ENCODE measurements around the gene KRTAP12-1. TPM values are rescaled to one million over a fixed set of nuclear protein-coding genes. Genes with fewer than 3 reads are reported as not detected.

The KRTAP12-1 gene
- polyA plus RNA-seq, 1 experiment, result not detected

DNA sequence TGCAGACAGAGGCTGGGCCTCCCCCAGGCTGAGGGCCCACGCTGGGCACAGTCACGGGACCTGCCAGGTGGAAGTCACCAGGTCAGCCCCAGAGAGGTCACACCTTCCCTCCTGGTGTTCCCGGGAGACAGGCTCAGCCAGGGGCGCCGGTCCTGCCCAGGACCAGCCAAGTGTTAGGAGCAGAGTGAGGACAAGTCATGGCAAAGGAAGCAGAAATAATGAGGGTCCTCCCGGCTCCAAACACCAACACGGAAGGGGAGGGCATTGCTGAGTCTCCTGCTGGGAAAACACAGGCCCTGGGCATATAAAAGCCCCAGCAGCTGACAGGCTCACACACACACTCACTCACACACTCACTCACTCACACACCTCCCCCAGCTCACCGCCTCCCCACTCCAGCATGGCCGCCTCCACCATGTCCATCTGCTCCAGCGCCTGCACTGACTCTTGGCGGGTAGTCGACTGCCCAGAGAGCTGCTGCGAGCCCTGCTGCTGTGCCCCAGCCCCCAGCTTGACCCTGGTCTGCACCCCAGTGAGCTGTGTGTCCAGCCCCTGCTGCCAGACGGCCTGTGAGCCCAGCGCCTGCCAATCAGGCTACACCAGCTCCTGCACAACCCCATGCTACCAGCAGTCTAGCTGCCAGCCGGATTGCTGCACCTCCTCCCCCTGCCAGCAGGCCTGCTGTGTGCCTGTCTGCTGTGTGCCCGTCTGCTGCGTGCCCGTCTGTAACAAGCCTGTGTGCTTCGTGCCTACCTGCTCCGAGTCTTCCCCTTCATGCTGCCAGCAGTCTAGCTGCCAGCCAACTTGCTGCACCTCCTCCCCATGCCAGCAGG lies 44.7 kb downstream of the KRTAP12-1 start, which contains the start of gene KRTAP10-10:
Gene KRTAP10-10 (plus strand): TSS at position 339 of the 833 bp plus-strand sequence. CDS start 62 bp downstream, at position 401.
- Histone ChIP-seq H3K27me3 (ENCODE audit: control insufficient read depth, insufficient read depth, low read length) (peaks cover 1% of the 10 kb centered on the region), H3K27ac (ENCODE audit: low read depth, low read length) (no peak within 1 kb of the TSS), H3K4me3 (ENCODE audit: low read depth, low read length) (no peak within 1 kb of the TSS), H3K9me3 (ENCODE audit: control insufficient read depth, insufficient read depth, low read length) (peaks cover 9% of the 10 kb centered on the region; the same call in 1 of the 2 replicates)
- no peak for TF ChIP-seq CTCF (IDR thresholded peaks at IDR 0.05; ENCODE audit: low read depth, low read length)
- ChIA-PET POLR2A (no interaction called here), CTCF (no interaction called here)
- DNase-seq (ENCODE audit: low read depth, low spot score), result no peak

- Histone ChIP-seq H3K27me3 (ENCODE audit: control insufficient read depth, insufficient read depth, low read length) (peaks cover 2% of the 10 kb centered on the region), H3K4me3 (ENCODE audit: low read depth, low read length) (no peak overlapping the region), H3K27ac (ENCODE audit: low read depth, low read length) (no peak overlapping the region), H3K9me3 (ENCODE audit: control insufficient read depth, insufficient read depth, low read length) (peaks cover 9% of the 10 kb centered on the region; the same call in 1 of the 2 replicates)
- CTCF ChIA-PET, result no interaction called here
- DNase-seq (ENCODE audit: low read depth, low spot score), result no peak
- POLR2A ChIA-PET, result no interaction called here
- TF ChIP-seq CTCF (IDR thresholded peaks at IDR 0.05; ENCODE audit: low read depth, low read length), result no peak
Observed at GRCh38 chr21:44636209-44637017, 45.5 kb downstream of the KRTAP12-1 start.

- ChIA-PET POLR2A (no interaction called here), CTCF (no interaction called here)
- Histone ChIP-seq H3K27me3 (ENCODE audit: control insufficient read depth, insufficient read depth, low read length) (peaks cover 2% of the 10 kb centered on the region), H3K4me3 (ENCODE audit: low read depth, low read length) (no peak overlapping the region), H3K9me3 (ENCODE audit: control insufficient read depth, insufficient read depth, low read length) (peaks cover 28% of the 10 kb centered on the region; the same call in 1 of the 2 replicates), H3K27ac (ENCODE audit: low read depth, low read length) (no peak overlapping the region)
- TF ChIP-seq CTCF (IDR thresholded peaks at IDR 0.05; ENCODE audit: low read depth, low read length), result no peak
- DNase-seq (ENCODE audit: low read depth, low spot score), result no peak
Observed at GRCh38 chr21:44632067-44632466, 49.9 kb downstream of the KRTAP12-1 start.

Small RNA genes within 50 kb of the gene (small RNA-seq; reads per million reads assigned to genes)
- gene KRTAP12-6P (ENCODE audit: insufficient read length, low read depth), result not detected

Other genes with a start within 250 kb of the KRTAP12-1 start
- gene LRRC3, start 226.7 kb downstream of the KRTAP12-1 start, polyA plus RNA-seq (2011; rRNA removed), result 0.10 and 0.14 TPM in 2 replicates
- gene KRTAP10-1, start 142.0 kb downstream of the KRTAP12-1 start, polyA plus RNA-seq (2011; rRNA removed), result not detected in 2 replicates
- gene KRTAP10-2, start 130.7 kb downstream of the KRTAP12-1 start, polyA plus RNA-seq (2011; rRNA removed), result not detected in 2 replicates
- gene KRTAP10-3, start 123.4 kb downstream of the KRTAP12-1 start, polyA plus RNA-seq (2011; rRNA removed), result not detected in 2 replicates
- gene KRTAP10-4, start 108.4 kb downstream of the KRTAP12-1 start, polyA plus RNA-seq (2011; rRNA removed), result not detected in 2 replicates
- gene KRTAP10-5, start 101.6 kb downstream of the KRTAP12-1 start, polyA plus RNA-seq (2011; rRNA removed), result not detected in 2 replicates
- gene KRTAP10-6, start 89.7 kb downstream of the KRTAP12-1 start, polyA plus RNA-seq (2011; rRNA removed), result not detected in 2 replicates
- gene KRTAP10-7, start 81.6 kb downstream of the KRTAP12-1 start, polyA plus RNA-seq (2011; rRNA removed), result not detected in 2 replicates
- gene KRTAP10-8, start 70.1 kb downstream of the KRTAP12-1 start, polyA plus RNA-seq (2011; rRNA removed), result not detected in 2 replicates
- not detected in 2 replicates for gene KRTAP10-9, start 55.1 kb downstream of the KRTAP12-1 start, polyA plus RNA-seq (2011; rRNA removed)
- not detected in 2 replicates for gene KRTAP10-10, start 44.8 kb downstream of the KRTAP12-1 start, polyA plus RNA-seq (2011; rRNA removed)
- gene KRTAP10-11, start 35.7 kb downstream of the KRTAP12-1 start, polyA plus RNA-seq (2011; rRNA removed), result not detected in 2 replicates
- not detected in 2 replicates for gene KRTAP12-4, start 27.5 kb downstream of the KRTAP12-1 start, polyA plus RNA-seq (2011; rRNA removed)
- gene KRTAP12-3, start 24.2 kb downstream of the KRTAP12-1 start, polyA plus RNA-seq (2011; rRNA removed), result not detected in 2 replicates
- not detected in 2 replicates for gene KRTAP12-2, start 15.2 kb downstream of the KRTAP12-1 start, polyA plus RNA-seq (2011; rRNA removed)
- not detected in 2 replicates for gene KRTAP10-12, start 15.0 kb upstream of the KRTAP12-1 start, polyA plus RNA-seq (2011; rRNA removed)
- gene TSPEAR, start 29.4 kb upstream of the KRTAP12-1 start, polyA plus RNA-seq (2011; rRNA removed), result not detected in 2 replicates
- 60.9 and 62.2 TPM in 2 replicates for gene UBE2G2, start 119.7 kb upstream of the KRTAP12-1 start, polyA plus RNA-seq (2011; rRNA removed)
- 113 and 134 TPM in 2 replicates for gene SUMO3, start 135.9 kb upstream of the KRTAP12-1 start, polyA plus RNA-seq (2011; rRNA removed)
- 240 and 249 TPM in 2 replicates for gene PTTG1IP, start 191.5 kb upstream of the KRTAP12-1 start, polyA plus RNA-seq (2011; rRNA removed)
- gene ITGB2, start 238.7 kb upstream of the KRTAP12-1 start, polyA plus RNA-seq (2011; rRNA removed), result 0.04 TPM in 1 of 2 replicates, not detected in the other